Upper lobe of left lung (tissue), 4 donors: ENCODE measurements around the gene NFIL3.

Experiments
- EP300 ChIP-seq, 4 donors: sonication (generic); formaldehyde crosslinking; IDR thresholded peaks; one replicate each; pipeline ENCODE4 v1.5.1; 2017; ENCODE audit warnings: antibody characterized with exemption in 4 of 4, control low read depth in 2 of 4
- TF ChIP-seq, protein P1 (sequence below), 6 experiments: fragments of 450-650 bp in 4 of 6; fragments of 200-600 bp in 2 of 6; sonication (generic) in 2 of 6; IDR thresholded peaks; one replicate each; pipeline ENCODE4 v1.5.1; 2016 to 2019; ENCODE audit warnings: antibody characterized with exemption in 6 of 6

GRCh38 chr9:91416096-91416712, 7.4 kb downstream of the NFIL3 start:
- TF ChIP-seq, protein P1, sequence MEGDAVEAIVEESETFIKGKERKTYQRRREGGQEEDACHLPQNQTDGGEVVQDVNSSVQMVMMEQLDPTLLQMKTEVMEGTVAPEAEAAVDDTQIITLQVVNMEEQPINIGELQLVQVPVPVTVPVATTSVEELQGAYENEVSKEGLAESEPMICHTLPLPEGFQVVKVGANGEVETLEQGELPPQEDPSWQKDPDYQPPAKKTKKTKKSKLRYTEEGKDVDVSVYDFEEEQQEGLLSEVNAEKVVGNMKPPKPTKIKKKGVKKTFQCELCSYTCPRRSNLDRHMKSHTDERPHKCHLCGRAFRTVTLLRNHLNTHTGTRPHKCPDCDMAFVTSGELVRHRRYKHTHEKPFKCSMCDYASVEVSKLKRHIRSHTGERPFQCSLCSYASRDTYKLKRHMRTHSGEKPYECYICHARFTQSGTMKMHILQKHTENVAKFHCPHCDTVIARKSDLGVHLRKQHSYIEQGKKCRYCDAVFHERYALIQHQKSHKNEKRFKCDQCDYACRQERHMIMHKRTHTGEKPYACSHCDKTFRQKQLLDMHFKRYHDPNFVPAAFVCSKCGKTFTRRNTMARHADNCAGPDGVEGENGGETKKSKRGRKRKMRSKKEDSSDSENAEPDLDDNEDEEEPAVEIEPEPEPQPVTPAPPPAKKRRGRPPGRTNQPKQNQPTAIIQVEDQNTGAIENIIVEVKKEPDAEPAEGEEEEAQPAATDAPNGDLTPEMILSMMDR (IDR thresholded peaks at IDR 0.05): no peak
- no peak for TF ChIP-seq EP300 (IDR thresholded peaks at IDR 0.05)
